ENCODE results near the gene PRPF8. TPM values are rescaled to one million over a fixed set of nuclear protein-coding genes. Genes with fewer than 3 reads are reported as not detected.

PRPF8 gene
- total RNA-seq, 1 donor from 2014 or later: 96.0 TPM

DNA sequence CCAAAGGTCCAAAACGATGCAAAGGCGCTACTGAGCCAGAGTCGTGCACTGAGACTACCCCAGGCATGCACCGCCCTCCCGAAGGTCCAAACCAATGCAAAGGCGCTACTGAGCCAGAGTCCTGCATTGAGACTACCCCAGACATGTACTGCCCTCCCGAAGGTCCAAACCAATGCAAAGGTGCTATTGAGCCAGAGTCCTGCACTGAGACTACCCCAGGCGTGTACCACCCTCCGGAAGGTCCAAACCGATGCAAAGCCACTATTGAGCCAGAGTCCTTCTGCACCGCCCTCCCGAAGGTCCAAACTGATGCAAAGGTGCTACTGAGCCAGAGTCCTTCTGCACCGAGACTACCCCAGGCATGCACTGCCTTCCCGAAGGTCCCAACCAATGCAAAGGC lies 83.1 kb downstream of the PRPF8 start:
- no peak overlapping the region for H3K27ac ChIP-seq (ENCODE audit: low read depth, low read length)
- no peaks in the 10 kb centered on the region for H3K27me3 ChIP-seq (ENCODE audit: control insufficient read depth in 3 of 3, insufficient read depth in 3 of 3, low read length in 3 of 3)
- no peaks in the 10 kb centered on the region for H3K9me3 ChIP-seq (ENCODE audit: control insufficient read depth in 3 of 3, low read length in 3 of 3)
- H3K9ac ChIP-seq (ENCODE audit: low read depth in 1 of 3, low read length in 3 of 3): no peak overlapping the region
- no peak overlapping the region for H3K4me3 ChIP-seq (ENCODE audit: low read length in 3 of 3)
- peaks cover 0 to 8% (median 3%) of the 10 kb centered on the region in 3 donors for H3K36me3 ChIP-seq (ENCODE audit: control insufficient read depth in 3 of 3, insufficient read depth in 3 of 3, low read length in 3 of 3)
- H3K4me1 ChIP-seq (ENCODE audit: control insufficient read depth in 3 of 3, insufficient read depth in 3 of 3, low read length in 3 of 3): peaks cover 8 to 20% (median 10%) of the 10 kb centered on the region in 3 donors

Small RNAs within 50 kb of the gene (small RNA-seq; reads per million reads assigned to genes)
- gene RN7SL105P: not detected

Other genes starting within 250 kb of the PRPF8 start
- 42.8 TPM for gene CRK, start 228.6 kb downstream of the PRPF8 start, total RNA-seq
- 69.4 TPM for gene MYO1C, start 192.2 kb downstream of the PRPF8 start, total RNA-seq
- 23.0 TPM for gene INPP5K, start 168.3 kb downstream of the PRPF8 start, total RNA-seq
- gene PITPNA, start 122.1 kb downstream of the PRPF8 start, total RNA-seq: 11.0 TPM
- gene SLC43A2, start 56.0 kb downstream of the PRPF8 start, total RNA-seq: 4.7 TPM
- gene SCARF1, start 39.1 kb downstream of the PRPF8 start, total RNA-seq: 5.7 TPM
- gene RILP, start 35.0 kb downstream of the PRPF8 start, total RNA-seq: 9.9 TPM
- 2.1 TPM for gene TLCD2, start 25.5 kb upstream of the PRPF8 start, total RNA-seq
- 10.4 TPM for gene WDR81, start 39.8 kb upstream of the PRPF8 start, total RNA-seq
- not detected for gene SERPINF2, start 58.0 kb upstream of the PRPF8 start, total RNA-seq
- gene SERPINF1, start 77.2 kb upstream of the PRPF8 start, total RNA-seq: 328 TPM
- 8.4 TPM for gene SMYD4, start 145.0 kb upstream of the PRPF8 start, total RNA-seq
- gene RPA1, start 145.1 kb upstream of the PRPF8 start, total RNA-seq: 26.1 TPM